Measurements from ENCODE around the gene FAM186B. TPM values are rescaled to one million over a fixed set of nuclear protein-coding genes. Genes with fewer than 3 reads are reported as not detected.

The FAM186B gene
- total RNA-seq, 1 experiment from 2014 or later: 1.3 TPM

GRCh38 chr12:49567611-49568441 is 37.6 kb downstream of the FAM186B start, which contains the start of gene MCRS1:
MCRS1 (minus strand) TSS chr12:49568142; CDS start chr12:49566731, 1,411 bp downstream.
- Histone ChIP-seq H3K27me3 (ENCODE audit: insufficient read depth, low read depth) (no peaks in the 10 kb centered on the region), H3F3A (ENCODE audit: insufficient read depth, low read depth) (peaks cover 9% of the 10 kb centered on the region; the same call in 1 of the 2 replicates), H3K4me2 (peak within 1 kb of the TSS; percentile 88), H3K9me3 (ENCODE audit: insufficient read depth, low read depth) (no peaks in the 10 kb centered on the region), H3K27ac (peak within 1 kb of the TSS; percentile 57), H4K20me1 (ENCODE audit: insufficient read depth) (no peaks in the 10 kb centered on the region; the same call in 1 of the 2 replicates), H3K4me1 (replicated peaks; ENCODE audit: insufficient read depth) (peaks cover 13% of the 10 kb centered on the region; the same call in 1 of the 2 replicates), H3K9me2 (ENCODE audit: insufficient read depth) (no peaks in the 10 kb centered on the region), H3K4me3 (peak within 1 kb of the TSS; percentile 89), H2AFZ (peak within 1 kb of the TSS; percentile 97), H3K79me2 (ENCODE audit: low read depth) (peaks cover 52% of the 10 kb centered on the region), H3K36me3 (ENCODE audit: low read depth) (peaks cover 10% of the 10 kb centered on the region; the same call in 1 of the 2 replicates)
- intact Hi-C loops (cut with micrococcal nuclease; ENCODE audit: unreplicated experiment): loop anchor here (5.0 kb wide), 1 partner anchor 201 kb away; the partner anchor contains the start of gene SPATS2
- no peak for TF ChIP-seq CTCF (conservative IDR thresholded peaks at IDR 0.05)
- TF ChIP-seq EZH2 (IDR thresholded peaks at IDR 0.05; ENCODE audit: low read depth): no peak
- ChIA-PET POLR2A (ENCODE audit: unreplicated experiment) (interaction anchor here (1.4 kb wide), 1 partner anchor 200 kb away, joined by 4 read pairs; the partner anchor contains the start of gene SPATS2), CTCF (interaction anchor here (0.7 kb wide), 1 partner anchor 13 kb away, joined by 3 read pairs; no protein-coding TSS in a partner anchor)
- peak; percentile 83 to 86 for DNase-seq
- BruUV-seq (replicated peaks): TSS peak; percentile 81

GRCh38 chr12:49567302-49567610 is 38.2 kb downstream of the FAM186B start:
- no peaks in the 10 kb centered on the region for H3K9me3 ChIP-seq (ENCODE audit: insufficient read depth, low read depth)
- no peak for TF ChIP-seq CTCF (conservative IDR thresholded peaks at IDR 0.05)
- TF ChIP-seq EZH2 (IDR thresholded peaks at IDR 0.05; ENCODE audit: low read depth): no peak
- no peak for DNase-seq
- peaks cover 13% of the 10 kb centered on the region; the same call in 1 of the 2 replicates for H3K4me1 ChIP-seq (replicated peaks; ENCODE audit: insufficient read depth)
- peak overlapping the region; percentile 97; the same call in 1 of the 2 replicates for H2AFZ ChIP-seq
- H3F3A ChIP-seq (ENCODE audit: insufficient read depth, low read depth): peaks cover 9% of the 10 kb centered on the region; the same call in 1 of the 2 replicates
- H3K27me3 ChIP-seq (ENCODE audit: insufficient read depth, low read depth): no peaks in the 10 kb centered on the region
- CTCF ChIA-PET: interaction anchor here (0.7 kb wide), 1 partner anchor 12 kb away, joined by 3 read pairs; no protein-coding TSS in a partner anchor
- intact Hi-C loops (cut with micrococcal nuclease; ENCODE audit: unreplicated experiment): loop anchor here (5.0 kb wide), 1 partner anchor 200 kb away; the partner anchor contains the start of gene SPATS2
- POLR2A ChIA-PET (ENCODE audit: unreplicated experiment): interaction anchor here (0.8 to 1.4 kb wide), 2 partner anchors 200 to 245 kb away, joined by 4 to 5 read pairs; partner anchors contain the start of genes SPATS2 and TROAP
- BruUV-seq (replicated peaks): no TSS peak
- H3K79me2 ChIP-seq (ENCODE audit: low read depth): peaks cover 52% of the 10 kb centered on the region
- no peak overlapping the region; the same call in 1 of the 2 replicates for H3K27ac ChIP-seq
- H3K4me2 ChIP-seq: peak overlapping the region; percentile 88
- no peaks in the 10 kb centered on the region; the same call in 1 of the 2 replicates for H4K20me1 ChIP-seq (ENCODE audit: insufficient read depth)
- peaks cover 14% of the 10 kb centered on the region; the same call in 1 of the 2 replicates for H3K36me3 ChIP-seq (ENCODE audit: low read depth)
- H3K4me3 ChIP-seq: peak overlapping the region; percentile 89
- no peaks in the 10 kb centered on the region for H3K9me2 ChIP-seq (ENCODE audit: insufficient read depth)

GRCh38 chr12:49566361-49566760 is 39.1 kb downstream of the FAM186B start:
- Histone ChIP-seq H4K20me1 (ENCODE audit: insufficient read depth) (no peaks in the 10 kb centered on the region; the same call in 1 of the 2 replicates), H3K4me1 (replicated peaks; ENCODE audit: insufficient read depth) (peaks cover 13% of the 10 kb centered on the region; the same call in 1 of the 2 replicates), H3K4me3 (no peak overlapping the region; the same call in 1 of the 2 replicates), H3K27me3 (ENCODE audit: insufficient read depth, low read depth) (no peaks in the 10 kb centered on the region), H2AFZ (no peak overlapping the region), H3K4me2 (peak overlapping the region; percentile 88), H3K79me2 (ENCODE audit: low read depth) (peaks cover 47% of the 10 kb centered on the region), H3K36me3 (ENCODE audit: low read depth) (peaks cover 21% of the 10 kb centered on the region; the same call in 1 of the 2 replicates), H3F3A (ENCODE audit: insufficient read depth, low read depth) (peaks cover 9% of the 10 kb centered on the region; the same call in 1 of the 2 replicates), H3K9me2 (ENCODE audit: insufficient read depth) (no peaks in the 10 kb centered on the region), H3K9me3 (ENCODE audit: insufficient read depth, low read depth) (no peaks in the 10 kb centered on the region), H3K27ac (no peak overlapping the region)
- ChIA-PET POLR2A (ENCODE audit: unreplicated experiment) (interaction anchor here (0.8 to 1.4 kb wide), 2 partner anchors 199 to 244 kb away, joined by 4 to 5 read pairs; partner anchors contain the start of genes SPATS2 and TROAP), CTCF (no interaction called here)
- intact Hi-C loops (cut with micrococcal nuclease; ENCODE audit: unreplicated experiment): loop anchor here (5.0 kb wide), 1 partner anchor 199 kb away; the partner anchor contains the start of gene SPATS2
- no peak for DNase-seq
- no peak for TF ChIP-seq CTCF (conservative IDR thresholded peaks at IDR 0.05)
- no peak for TF ChIP-seq EZH2 (IDR thresholded peaks at IDR 0.05; ENCODE audit: low read depth)
- no TSS peak for BruUV-seq (replicated peaks)

All from PC-9 (cell line).